ENCODE data around the gene BORCS5.
A peak's percentile ranks its signal among the peaks of the same experiment; 100 is the strongest.

Gene BORCS5

GRCh38 chr12:12439636-12440035, 82.8 kb downstream of the BORCS5 start:
- peak; percentile 78 for DNase-seq

- no peak for DNase-seq
Measured at GRCh38 chr12:12440784-12441428, 84.0 kb downstream of the BORCS5 start.

- DNase-seq, result no peak
Measured at GRCh38 chr12:12441429-12441807, 84.5 kb downstream of the BORCS5 start.

- DNase-seq, result peak; percentile 49
Measured at GRCh38 chr12:12441843-12442461, 85.1 kb downstream of the BORCS5 start.

- no peak for DNase-seq
Measured at GRCh38 chr12:12442548-12443071, 85.7 kb downstream of the BORCS5 start.

- DNase-seq, result no peak
Measured at GRCh38 chr12:12443431-12443878, 86.6 kb downstream of the BORCS5 start.

GRCh38 chr12:12445165-12445881, 88.4 kb downstream of the BORCS5 start:
- DNase-seq, result no peak

GRCh38 chr12:12445882-12446181, 89.0 kb downstream of the BORCS5 start:
- no peak for DNase-seq

GRCh38 chr12:12446786-12447185, 89.9 kb downstream of the BORCS5 start:
- DNase-seq, result no peak

GRCh38 chr12:12447236-12447635, 90.4 kb downstream of the BORCS5 start:
- no peak for DNase-seq

- no peak for DNase-seq
Measured at GRCh38 chr12:12447837-12448236, 91.0 kb downstream of the BORCS5 start.

- DNase-seq, result no peak
Measured at GRCh38 chr12:12449533-12450025, 92.7 kb downstream of the BORCS5 start.

GRCh38 chr12:12450043-12450471, 93.2 kb downstream of the BORCS5 start:
- no peak for DNase-seq

GRCh38 chr12:12451098-12451497, 94.2 kb downstream of the BORCS5 start:
- no peak for DNase-seq

- no peak for DNase-seq
Measured at GRCh38 chr12:12452326-12452902, 95.5 kb downstream of the BORCS5 start.

- DNase-seq, result no peak
Measured at GRCh38 chr12:12453635-12454034, 96.8 kb downstream of the BORCS5 start.

GRCh38 chr12:12454315-12454714, 97.4 kb downstream of the BORCS5 start:
- no peak for DNase-seq

- DNase-seq, result no peak
Measured at GRCh38 chr12:12456637-12457036, 99.8 kb downstream of the BORCS5 start.

GRCh38 chr12:12460935-12461922, 104.4 kb downstream of the BORCS5 start:
- DNase-seq, result peak; percentile 67

- peak; percentile 71 for DNase-seq
Measured at GRCh38 chr12:12461923-12462315, 105.0 kb downstream of the BORCS5 start.

- no peak for DNase-seq
Measured at GRCh38 chr12:12465522-12465921, 108.6 kb downstream of the BORCS5 start.

- DNase-seq, result peak; percentile 50
Measured at GRCh38 chr12:12466157-12466556, 109.3 kb downstream of the BORCS5 start.
